GM12875 (cell line): Measurements from ENCODE around the gene NAA11.

Source experiments
- H3K4me3 ChIP-seq: one replicate; pipeline ENCODE4 v1.5.1; 2011; ENCODE audit warnings: low read depth, low read length, control low read depth
- CTCF ChIP-seq: IDR thresholded peaks from 2 replicates; pipeline ENCODE4 v1.5.1; 2011; ENCODE audit warnings: low read depth, mild to moderate bottlenecking, control low read depth, inconsistent platforms, low read length, moderate library complexity, borderline replicate concordance; ENCODE audit not compliant: insufficient read depth

Gene NAA11

GRCh38 chr4:79298027-79298426 is 27.8 kb downstream of the NAA11 start:
- no peak for TF ChIP-seq CTCF
- H3K4me3 ChIP-seq, result no peak overlapping the region

GRCh38 chr4:79297479-79297878 is 28.4 kb downstream of the NAA11 start:
- no peak overlapping the region for H3K4me3 ChIP-seq
- TF ChIP-seq CTCF, result no peak

- no peak for TF ChIP-seq CTCF
- no peak overlapping the region for H3K4me3 ChIP-seq
These were observed 29.0 kb downstream of the NAA11 start for GRCh38 chr4:79296768-79297428.

GRCh38 chr4:79295086-79295485 is 30.8 kb downstream of the NAA11 start:
- no peak for TF ChIP-seq CTCF
- no peak overlapping the region for H3K4me3 ChIP-seq

- TF ChIP-seq CTCF, result no peak
- no peak overlapping the region for H3K4me3 ChIP-seq
These were observed 31.8 kb downstream of the NAA11 start for GRCh38 chr4:79294064-79294463.

GRCh38 chr4:79292008-79292407 is 33.9 kb downstream of the NAA11 start:
- no peak overlapping the region for H3K4me3 ChIP-seq
- TF ChIP-seq CTCF, result no peak

GRCh38 chr4:79290376-79290775 is 35.5 kb downstream of the NAA11 start:
- no peak overlapping the region for H3K4me3 ChIP-seq
- no peak for TF ChIP-seq CTCF
